SK-N-MC (cell line): ENCODE results near the gene ZNF700.

Experiments used
- DNase-seq: peaks from one replicate; pipeline ENCODE4 v3.0.0-alpha.2; 2011; ENCODE audit warnings: low read depth, low spot score
- H3K27ac ChIP-seq: fragments of 200-600 bp; sonication (generic); 2 replicates; pipeline ENCODE4 v1.5.1; 2016; ENCODE audit warnings: mixed run types
- H3K36me3 ChIP-seq: fragments of 200-600 bp; sonication (generic); 2 replicates; pipeline ENCODE4 v1.6.1; 2017; ENCODE audit warnings: antibody characterized with exemption, low read length, mixed read lengths; ENCODE audit not compliant: insufficient read depth
- H3K4me3 ChIP-seq: fragments of 200-600 bp; sonication (generic); 2 replicates; pipeline ENCODE4 v1.5.1; 2016
- H3K9ac ChIP-seq: fragments of 200-600 bp; sonication (generic); 2 replicates; pipeline ENCODE4 v1.8.0; 2017; ENCODE audit warnings: mixed run types, mixed read lengths; ENCODE audit not compliant: insufficient read length
- H3K9me3 ChIP-seq: fragments of 200-600 bp; sonication (generic); 2 replicates; pipeline ENCODE4 v1.6.1; 2017; ENCODE audit warnings: low read depth, mild to moderate bottlenecking, antibody characterized with exemption, low read length, moderate library complexity, mixed read lengths
- POLR2AphosphoS5 ChIP-seq: IDR thresholded peaks from 2 replicates; pipeline ENCODE4 v1.6.1; 2012; ENCODE audit warnings: mild to moderate bottlenecking, low read depth, low read length, borderline replicate concordance

ZNF700 gene

GRCh38 chr19:11995174-11995573 is 70.3 kb downstream of the ZNF700 start:
- TF ChIP-seq POLR2AphosphoS5: no peak
- 0 out of 2 replicates have a peak, but pooled peaks cover 3% of the 10 kb centered on the region for H3K9me3 ChIP-seq
- no peak for DNase-seq
- H3K4me3 ChIP-seq: no peak overlapping the region
- H3K9ac ChIP-seq: no peak overlapping the region
- H3K36me3 ChIP-seq: no peaks in the 10 kb centered on the region
- H3K27ac ChIP-seq: no peak overlapping the region
